SK-N-SH (cell line): Measurements from ENCODE around the gene SYTL5. TPM values are rescaled to one million over a fixed set of nuclear protein-coding genes. Genes with fewer than 3 reads are reported as not detected.

Source experiments
- CTCF ChIA-PET: fragments of 300-600, 350-600 bp; formaldehyde crosslinking; extraction: SDS; loops from one replicate; lab custom pipeline; 2021; lab: Yijun Ruan, JAX
- POLR2A ChIA-PET: fragments of 350-600 bp; sonication (Branson Sonifier 250); formaldehyde crosslinking; extraction: SDS; loops from one replicate; lab custom pipeline; 2020; ENCODE audit warnings: antibody characterized with exemption, inconsistent platforms; lab: Yijun Ruan, JAX
- DNase-seq: peaks from one replicate; pipeline ENCODE4 v3.0.0; 2012
- H2AFZ ChIP-seq: fragments of 200-600 bp; sonication (generic); 2 replicates; pipeline ENCODE4 v1.8.1; 2016; ENCODE audit warnings: antibody characterized with exemption, mild to moderate bottlenecking, low read depth
- H3F3A ChIP-seq: fragments of 200-600 bp; sonication (generic); replicated peaks from 2 replicates; pipeline ENCODE3; 2016; ENCODE audit warnings: antibody characterized with exemption, mild to moderate bottlenecking; ENCODE audit not compliant: insufficient read depth
- H3K27ac ChIP-seq, 2 experiments: fragments of 200-500 bp in 1 of 2; fragments of 200-600 bp in 1 of 2; sonication (Bioruptor generic) in 1 of 2; sonication (generic), shearing (Covaris generic) in 1 of 2; 2 replicates each; pipeline versions ENCODE4 v1.5.1 to v1.6.1; 2014 to 2016; ENCODE audit warnings: low read depth in 2 of 2, inconsistent platforms in 1 of 2, low read length in 1 of 2, mild to moderate bottlenecking in 1 of 2, mixed read lengths in 1 of 2
- H3K27me3 ChIP-seq: fragments of 200-600 bp; sonication (generic), shearing (Covaris generic); 2 replicates; pipeline ENCODE4 v1.6.1; 2016; ENCODE audit warnings: mixed run types; ENCODE audit not compliant: insufficient read depth
- H3K36me3 ChIP-seq, 2 experiments: fragments of 200-500 bp in 1 of 2; fragments of 200-600 bp in 1 of 2; sonication (Bioruptor generic) in 1 of 2; sonication (generic) in 1 of 2; replicated peaks in 1 of 2; 2 replicates each; pipeline versions ENCODE3 to v1.5.1; 2014 to 2016; ENCODE audit warnings: low read length in 1 of 2, mild to moderate bottlenecking in 1 of 2; ENCODE audit not compliant: insufficient read depth in 2 of 2, control insufficient read depth in 1 of 2
- H3K4me1 ChIP-seq, 2 experiments: fragments of 200-500 bp in 1 of 2; fragments of 200-600 bp in 1 of 2; sonication (Bioruptor generic) in 1 of 2; sonication (generic), shearing (Covaris generic) in 1 of 2; 2 replicates each; pipeline versions ENCODE4 v1.5.1 to v1.6.1; 2014 to 2016; ENCODE audit warnings: low read depth in 1 of 2, low read length in 1 of 2, mixed run types in 1 of 2; ENCODE audit not compliant: insufficient read depth in 2 of 2, control insufficient read depth in 1 of 2
- H3K4me2 ChIP-seq: fragments of 200-600 bp; sonication (generic), shearing (Covaris generic); 2 replicates; pipeline ENCODE4 v1.6.1; 2017; ENCODE audit warnings: mixed run types
- H3K4me3 ChIP-seq, 2 experiments: fragments of 200-500 bp in 1 of 2; fragments of 200-600 bp in 1 of 2; sonication (Bioruptor generic) in 1 of 2; sonication (generic), shearing (Covaris generic) in 1 of 2; 2 replicates each; pipeline versions ENCODE4 v1.5.1 to v1.8.1; 2014 to 2016; ENCODE audit warnings: low read depth in 2 of 2, inconsistent platforms in 1 of 2, low read length in 1 of 2, mild to moderate bottlenecking in 1 of 2, mixed read lengths in 1 of 2, moderate library complexity in 1 of 2
- H3K79me2 ChIP-seq: fragments of 200-600 bp; sonication (generic); 2 replicates; pipeline ENCODE4 v1.8.1; 2017; ENCODE audit warnings: mild to moderate bottlenecking; ENCODE audit not compliant: insufficient read depth
- H3K9ac ChIP-seq: fragments of 200-600 bp; sonication (generic); 2 replicates; pipeline ENCODE4 v1.6.1; 2017; ENCODE audit warnings: mixed run types
- H3K9me2 ChIP-seq: fragments of 200-600 bp; sonication (generic); 2 replicates; pipeline ENCODE4 v1.6.1; 2017; ENCODE audit warnings: mixed run types
- H3K9me3 ChIP-seq: fragments of 200-600 bp; sonication (generic); 2 replicates; pipeline ENCODE4 v1.6.1; 2017; ENCODE audit warnings: mixed run types, mild to moderate bottlenecking, moderate library complexity
- H4K20me1 ChIP-seq: fragments of 200-600 bp; sonication (generic); 2 replicates; pipeline ENCODE4 v1.6.1; 2017; ENCODE audit warnings: mild to moderate bottlenecking, mixed run types; ENCODE audit not compliant: insufficient read depth
- ELF1 ChIP-seq: IDR thresholded peaks from 2 replicates; pipeline ENCODE4 v1.4.0; 2012
- EP300 ChIP-seq, 2 experiments: IDR thresholded peaks; 2 replicates each; pipeline versions ENCODE4 v1.4.0 to v1.6.1; 2012; ENCODE audit warnings: borderline replicate concordance in 1 of 2, low read depth in 1 of 2, low read length in 1 of 2
- EZH2phosphoT487 ChIP-seq: fragments of 200-600 bp; sonication (generic); IDR thresholded peaks from 2 replicates; pipeline ENCODE4 v1.6.1; 2017; ENCODE audit warnings: low read depth, mixed run types, mild to moderate bottlenecking, antibody characterized with exemption, moderate library complexity, borderline replicate concordance
- GABPA ChIP-seq: IDR thresholded peaks from 2 replicates; pipeline ENCODE4 v1.4.0; 2012; ENCODE audit warnings: low read depth, mild to moderate bottlenecking
- IRF3 ChIP-seq: fragments of 150-350 bp; IDR thresholded peaks from 2 replicates; pipeline ENCODE4 v1.6.1; 2016; ENCODE audit warnings: mild to moderate bottlenecking, low read depth, low read length
- JUND ChIP-seq: IDR thresholded peaks from 2 replicates; pipeline ENCODE4 v1.4.0; 2012
- MEF2A ChIP-seq: IDR thresholded peaks from 2 replicates; pipeline ENCODE4 v1.4.0; 2012; ENCODE audit warnings: low read depth, borderline replicate concordance
- NFIC ChIP-seq: IDR thresholded peaks from 2 replicates; pipeline ENCODE4 v1.4.0; 2012; ENCODE audit warnings: borderline replicate concordance
- POLR2AphosphoS5 ChIP-seq: IDR thresholded peaks from 2 replicates; pipeline ENCODE4 v1.6.1; 2012; ENCODE audit warnings: low read depth, low read length
- RAD21 ChIP-seq: IDR thresholded peaks from 2 replicates; pipeline ENCODE4 v1.6.1; 2012; ENCODE audit warnings: mild to moderate bottlenecking, low read length
- RFX5 ChIP-seq: IDR thresholded peaks from 2 replicates; pipeline ENCODE4 v1.6.1; 2012; ENCODE audit warnings: mild to moderate bottlenecking, improper control_type of control experiment, low read length
- SIN3A ChIP-seq: IDR thresholded peaks from 2 replicates; pipeline ENCODE4 v1.6.1; 2012; ENCODE audit warnings: low read depth, mild to moderate bottlenecking, low read length, moderate library complexity, borderline replicate concordance
- TCF12 ChIP-seq: IDR thresholded peaks from 2 replicates; pipeline ENCODE4 v1.4.0; 2012
- USF2 ChIP-seq: fragments of 150-350 bp; IDR thresholded peaks from 2 replicates; pipeline ENCODE4 v1.6.1; 2017; ENCODE audit warnings: antibody characterized with exemption, low read length, low read depth, borderline replicate concordance
- YY1 ChIP-seq: IDR thresholded peaks from 2 replicates; pipeline ENCODE4 v1.4.0; 2012; ENCODE audit warnings: low read depth, mild to moderate bottlenecking
- WGBS: methylation state at CpG from one replicate; pipeline ENCODE4 v1.1.6; 2017; ENCODE audit warnings: low lambda C conversion rate; 5-methylcytosine and 5-hydroxymethylcytosine counted together
- polyA plus RNA-seq, 3 experiments: library from polyadenylated mRNA; depleted of rRNA; stranded (reverse); fragments of >200 nt; gene quantifications; 2 replicates each; pipeline ENCODE4 v1.2.3, GENCODE V29; 2012
- TF ChIP-seq, protein P1 (sequence below): fragments of 200-600 bp; sonication (generic); IDR thresholded peaks from 2 replicates; pipeline ENCODE4 v1.6.1; 2017; ENCODE audit warnings: antibody characterized with exemption, mild to moderate bottlenecking, moderate library complexity
- TF ChIP-seq, protein P2 (sequence below): IDR thresholded peaks from 2 replicates; pipeline ENCODE4; 2012
- TF ChIP-seq, protein P3 (sequence below): IDR thresholded peaks from 2 replicates; pipeline ENCODE4 v1.4.0; 2012; ENCODE audit warnings: low read depth, borderline replicate concordance
- TF ChIP-seq, protein P4 (sequence below): IDR thresholded peaks from 2 replicates; pipeline ENCODE4 v1.4.0; 2012; ENCODE audit warnings: low read depth, borderline replicate concordance
- TF ChIP-seq, protein P5 (sequence below): IDR thresholded peaks from 2 replicates; pipeline ENCODE4 v1.6.1; 2012; ENCODE audit warnings: mild to moderate bottlenecking, low read depth, low read length, moderate library complexity

The SYTL5 gene
- polyA plus RNA-seq, 1 of the 3 experiments (the other 2 are of a cell fraction): 0.74 TPM

GRCh38 chrX:37961118-37961517, 45.2 kb upstream of the SYTL5 start:
- H2AFZ ChIP-seq: no peak overlapping the region
- H3K27me3 ChIP-seq: 0 out of 2 replicates have a peak, but pooled peaks cover 6% of the 10 kb centered on the region
- no peaks in the 10 kb centered on the region for H3K36me3 ChIP-seq
- no peak overlapping the region for H3K4me3 ChIP-seq
- CTCF ChIA-PET: no interaction called here
- POLR2A ChIA-PET: no interaction called here
- H3K9me2 ChIP-seq: no peaks in the 10 kb centered on the region
- DNase-seq: no peak
- 8% methylated on average over 1 of the region's 1 CpG for WGBS
- H3K4me1 ChIP-seq: no peaks in the 10 kb centered on the region
- H3K9me3 ChIP-seq: no peaks in the 10 kb centered on the region; the same call in 1 of the 2 replicates
- H4K20me1 ChIP-seq: no peaks in the 10 kb centered on the region
- TF ChIP-seq POLR2AphosphoS5 (no peak), JUND (no peak), ELF1 (no peak), USF2 (no peak), NFIC (no peak), YY1 (no peak), SIN3A (no peak), RFX5 (no peak), TCF12 (no peak), RAD21 (no peak), EP300 (IDR thresholded peaks at IDR 0.05; ENCODE audit: borderline replicate concordance in 1 of 2, low read depth in 1 of 2, low read length in 1 of 2) (no peak), IRF3 (no peak), EZH2phosphoT487 (no peak), GABPA (no peak), MEF2A (no peak)
- TF ChIP-seq, protein P1, sequence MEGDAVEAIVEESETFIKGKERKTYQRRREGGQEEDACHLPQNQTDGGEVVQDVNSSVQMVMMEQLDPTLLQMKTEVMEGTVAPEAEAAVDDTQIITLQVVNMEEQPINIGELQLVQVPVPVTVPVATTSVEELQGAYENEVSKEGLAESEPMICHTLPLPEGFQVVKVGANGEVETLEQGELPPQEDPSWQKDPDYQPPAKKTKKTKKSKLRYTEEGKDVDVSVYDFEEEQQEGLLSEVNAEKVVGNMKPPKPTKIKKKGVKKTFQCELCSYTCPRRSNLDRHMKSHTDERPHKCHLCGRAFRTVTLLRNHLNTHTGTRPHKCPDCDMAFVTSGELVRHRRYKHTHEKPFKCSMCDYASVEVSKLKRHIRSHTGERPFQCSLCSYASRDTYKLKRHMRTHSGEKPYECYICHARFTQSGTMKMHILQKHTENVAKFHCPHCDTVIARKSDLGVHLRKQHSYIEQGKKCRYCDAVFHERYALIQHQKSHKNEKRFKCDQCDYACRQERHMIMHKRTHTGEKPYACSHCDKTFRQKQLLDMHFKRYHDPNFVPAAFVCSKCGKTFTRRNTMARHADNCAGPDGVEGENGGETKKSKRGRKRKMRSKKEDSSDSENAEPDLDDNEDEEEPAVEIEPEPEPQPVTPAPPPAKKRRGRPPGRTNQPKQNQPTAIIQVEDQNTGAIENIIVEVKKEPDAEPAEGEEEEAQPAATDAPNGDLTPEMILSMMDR: no peak
- TF ChIP-seq, protein P2, sequence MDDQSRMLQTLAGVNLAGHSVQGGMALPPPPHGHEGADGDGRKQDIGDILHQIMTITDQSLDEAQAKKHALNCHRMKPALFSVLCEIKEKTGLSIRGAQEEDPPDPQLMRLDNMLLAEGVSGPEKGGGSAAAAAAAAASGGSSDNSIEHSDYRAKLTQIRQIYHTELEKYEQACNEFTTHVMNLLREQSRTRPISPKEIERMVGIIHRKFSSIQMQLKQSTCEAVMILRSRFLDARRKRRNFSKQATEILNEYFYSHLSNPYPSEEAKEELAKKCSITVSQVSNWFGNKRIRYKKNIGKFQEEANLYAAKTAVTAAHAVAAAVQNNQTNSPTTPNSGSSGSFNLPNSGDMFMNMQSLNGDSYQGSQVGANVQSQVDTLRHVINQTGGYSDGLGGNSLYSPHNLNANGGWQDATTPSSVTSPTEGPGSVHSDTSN: no peak
- TF ChIP-seq, protein P3, sequence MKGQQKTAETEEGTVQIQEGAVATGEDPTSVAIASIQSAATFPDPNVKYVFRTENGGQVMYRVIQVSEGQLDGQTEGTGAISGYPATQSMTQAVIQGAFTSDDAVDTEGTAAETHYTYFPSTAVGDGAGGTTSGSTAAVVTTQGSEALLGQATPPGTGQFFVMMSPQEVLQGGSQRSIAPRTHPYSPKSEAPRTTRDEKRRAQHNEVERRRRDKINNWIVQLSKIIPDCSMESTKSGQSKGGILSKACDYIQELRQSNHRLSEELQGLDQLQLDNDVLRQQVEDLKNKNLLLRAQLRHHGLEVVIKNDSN: no peak
- TF ChIP-seq, protein P4, sequence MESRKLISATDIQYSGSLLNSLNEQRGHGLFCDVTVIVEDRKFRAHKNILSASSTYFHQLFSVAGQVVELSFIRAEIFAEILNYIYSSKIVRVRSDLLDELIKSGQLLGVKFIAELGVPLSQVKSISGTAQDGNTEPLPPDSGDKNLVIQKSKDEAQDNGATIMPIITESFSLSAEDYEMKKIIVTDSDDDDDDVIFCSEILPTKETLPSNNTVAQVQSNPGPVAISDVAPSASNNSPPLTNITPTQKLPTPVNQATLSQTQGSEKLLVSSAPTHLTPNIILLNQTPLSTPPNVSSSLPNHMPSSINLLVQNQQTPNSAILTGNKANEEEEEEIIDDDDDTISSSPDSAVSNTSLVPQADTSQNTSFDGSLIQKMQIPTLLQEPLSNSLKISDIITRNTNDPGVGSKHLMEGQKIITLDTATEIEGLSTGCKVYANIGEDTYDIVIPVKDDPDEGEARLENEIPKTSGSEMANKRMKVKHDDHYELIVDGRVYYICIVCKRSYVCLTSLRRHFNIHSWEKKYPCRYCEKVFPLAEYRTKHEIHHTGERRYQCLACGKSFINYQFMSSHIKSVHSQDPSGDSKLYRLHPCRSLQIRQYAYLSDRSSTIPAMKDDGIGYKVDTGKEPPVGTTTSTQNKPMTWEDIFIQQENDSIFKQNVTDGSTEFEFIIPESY: no peak
- TF ChIP-seq, protein P5, sequence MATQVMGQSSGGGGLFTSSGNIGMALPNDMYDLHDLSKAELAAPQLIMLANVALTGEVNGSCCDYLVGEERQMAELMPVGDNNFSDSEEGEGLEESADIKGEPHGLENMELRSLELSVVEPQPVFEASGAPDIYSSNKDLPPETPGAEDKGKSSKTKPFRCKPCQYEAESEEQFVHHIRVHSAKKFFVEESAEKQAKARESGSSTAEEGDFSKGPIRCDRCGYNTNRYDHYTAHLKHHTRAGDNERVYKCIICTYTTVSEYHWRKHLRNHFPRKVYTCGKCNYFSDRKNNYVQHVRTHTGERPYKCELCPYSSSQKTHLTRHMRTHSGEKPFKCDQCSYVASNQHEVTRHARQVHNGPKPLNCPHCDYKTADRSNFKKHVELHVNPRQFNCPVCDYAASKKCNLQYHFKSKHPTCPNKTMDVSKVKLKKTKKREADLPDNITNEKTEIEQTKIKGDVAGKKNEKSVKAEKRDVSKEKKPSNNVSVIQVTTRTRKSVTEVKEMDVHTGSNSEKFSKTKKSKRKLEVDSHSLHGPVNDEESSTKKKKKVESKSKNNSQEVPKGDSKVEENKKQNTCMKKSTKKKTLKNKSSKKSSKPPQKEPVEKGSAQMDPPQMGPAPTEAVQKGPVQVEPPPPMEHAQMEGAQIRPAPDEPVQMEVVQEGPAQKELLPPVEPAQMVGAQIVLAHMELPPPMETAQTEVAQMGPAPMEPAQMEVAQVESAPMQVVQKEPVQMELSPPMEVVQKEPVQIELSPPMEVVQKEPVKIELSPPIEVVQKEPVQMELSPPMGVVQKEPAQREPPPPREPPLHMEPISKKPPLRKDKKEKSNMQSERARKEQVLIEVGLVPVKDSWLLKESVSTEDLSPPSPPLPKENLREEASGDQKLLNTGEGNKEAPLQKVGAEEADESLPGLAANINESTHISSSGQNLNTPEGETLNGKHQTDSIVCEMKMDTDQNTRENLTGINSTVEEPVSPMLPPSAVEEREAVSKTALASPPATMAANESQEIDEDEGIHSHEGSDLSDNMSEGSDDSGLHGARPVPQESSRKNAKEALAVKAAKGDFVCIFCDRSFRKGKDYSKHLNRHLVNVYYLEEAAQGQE: no peak
- no peak overlapping the region for H3K4me2 ChIP-seq
- no peaks in the 10 kb centered on the region for H3F3A ChIP-seq
- H3K27ac ChIP-seq: no peak overlapping the region
- no peak overlapping the region for H3K9ac ChIP-seq
- H3K79me2 ChIP-seq: no peaks in the 10 kb centered on the region
